GM10266 (cell line): ENCODE data around the gene CLUH.

Source experiments
- DNase-seq: peaks from one replicate; pipeline ENCODE4 v3.0.0; 2012; ENCODE audit errors: extremely low spot score
- TF ChIP-seq, protein P1 (sequence below): IDR thresholded peaks from 2 replicates; pipeline ENCODE4 v1.5.1; 2012; ENCODE audit warnings: mild to moderate bottlenecking, low read depth; ENCODE audit not compliant: control insufficient read depth, insufficient read depth; ENCODE audit errors: missing control alignments

The CLUH gene, protein sequence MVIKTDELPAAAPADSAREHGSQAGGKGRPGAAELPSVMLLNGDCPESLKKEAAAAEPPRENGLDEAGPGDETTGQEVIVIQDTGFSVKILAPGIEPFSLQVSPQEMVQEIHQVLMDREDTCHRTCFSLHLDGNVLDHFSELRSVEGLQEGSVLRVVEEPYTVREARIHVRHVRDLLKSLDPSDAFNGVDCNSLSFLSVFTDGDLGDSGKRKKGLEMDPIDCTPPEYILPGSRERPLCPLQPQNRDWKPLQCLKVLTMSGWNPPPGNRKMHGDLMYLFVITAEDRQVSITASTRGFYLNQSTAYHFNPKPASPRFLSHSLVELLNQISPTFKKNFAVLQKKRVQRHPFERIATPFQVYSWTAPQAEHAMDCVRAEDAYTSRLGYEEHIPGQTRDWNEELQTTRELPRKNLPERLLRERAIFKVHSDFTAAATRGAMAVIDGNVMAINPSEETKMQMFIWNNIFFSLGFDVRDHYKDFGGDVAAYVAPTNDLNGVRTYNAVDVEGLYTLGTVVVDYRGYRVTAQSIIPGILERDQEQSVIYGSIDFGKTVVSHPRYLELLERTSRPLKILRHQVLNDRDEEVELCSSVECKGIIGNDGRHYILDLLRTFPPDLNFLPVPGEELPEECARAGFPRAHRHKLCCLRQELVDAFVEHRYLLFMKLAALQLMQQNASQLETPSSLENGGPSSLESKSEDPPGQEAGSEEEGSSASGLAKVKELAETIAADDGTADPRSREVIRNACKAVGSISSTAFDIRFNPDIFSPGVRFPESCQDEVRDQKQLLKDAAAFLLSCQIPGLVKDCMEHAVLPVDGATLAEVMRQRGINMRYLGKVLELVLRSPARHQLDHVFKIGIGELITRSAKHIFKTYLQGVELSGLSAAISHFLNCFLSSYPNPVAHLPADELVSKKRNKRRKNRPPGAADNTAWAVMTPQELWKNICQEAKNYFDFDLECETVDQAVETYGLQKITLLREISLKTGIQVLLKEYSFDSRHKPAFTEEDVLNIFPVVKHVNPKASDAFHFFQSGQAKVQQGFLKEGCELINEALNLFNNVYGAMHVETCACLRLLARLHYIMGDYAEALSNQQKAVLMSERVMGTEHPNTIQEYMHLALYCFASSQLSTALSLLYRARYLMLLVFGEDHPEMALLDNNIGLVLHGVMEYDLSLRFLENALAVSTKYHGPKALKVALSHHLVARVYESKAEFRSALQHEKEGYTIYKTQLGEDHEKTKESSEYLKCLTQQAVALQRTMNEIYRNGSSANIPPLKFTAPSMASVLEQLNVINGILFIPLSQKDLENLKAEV (N-terminal part only)

DNA sequence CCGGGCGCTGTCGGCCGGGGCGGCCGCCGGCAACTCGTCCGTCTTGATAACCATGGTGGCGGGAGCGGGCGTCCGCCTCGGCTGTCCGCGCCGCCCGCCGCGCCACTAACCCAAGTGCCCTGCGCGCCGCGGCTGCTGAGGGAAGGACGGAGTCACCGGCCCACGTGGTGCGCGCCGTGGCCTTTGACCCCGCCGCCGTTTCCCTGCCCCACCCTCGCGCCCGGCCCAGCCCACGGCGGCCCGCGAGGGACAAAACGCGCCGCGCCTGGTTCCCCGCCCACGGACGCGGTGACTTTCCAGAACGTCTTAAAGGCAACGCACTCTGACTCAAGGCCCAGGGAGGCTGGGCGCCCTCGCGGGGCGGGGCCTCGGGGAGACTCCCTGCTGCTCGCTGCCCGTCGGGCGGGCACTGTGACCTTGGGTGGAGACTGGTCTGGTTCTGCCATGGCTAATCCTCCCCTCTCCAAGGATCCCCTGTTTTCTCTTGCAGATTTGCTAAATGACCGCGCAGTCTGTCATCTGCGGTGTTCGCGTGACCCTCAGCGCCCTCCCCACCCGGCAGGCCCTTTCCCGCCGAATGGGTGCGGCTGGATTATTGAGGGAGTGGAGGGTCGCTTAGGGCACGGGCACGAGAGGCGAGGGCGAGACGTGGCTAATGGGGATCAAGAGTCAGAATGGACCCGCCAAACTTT lies at the start of gene CLUH:
Gene CLUH (minus strand): TSS at position 157 of the 692 bp plus-strand sequence. CDS start 103 bp downstream, at position 54.
- TF ChIP-seq, protein P1, sequence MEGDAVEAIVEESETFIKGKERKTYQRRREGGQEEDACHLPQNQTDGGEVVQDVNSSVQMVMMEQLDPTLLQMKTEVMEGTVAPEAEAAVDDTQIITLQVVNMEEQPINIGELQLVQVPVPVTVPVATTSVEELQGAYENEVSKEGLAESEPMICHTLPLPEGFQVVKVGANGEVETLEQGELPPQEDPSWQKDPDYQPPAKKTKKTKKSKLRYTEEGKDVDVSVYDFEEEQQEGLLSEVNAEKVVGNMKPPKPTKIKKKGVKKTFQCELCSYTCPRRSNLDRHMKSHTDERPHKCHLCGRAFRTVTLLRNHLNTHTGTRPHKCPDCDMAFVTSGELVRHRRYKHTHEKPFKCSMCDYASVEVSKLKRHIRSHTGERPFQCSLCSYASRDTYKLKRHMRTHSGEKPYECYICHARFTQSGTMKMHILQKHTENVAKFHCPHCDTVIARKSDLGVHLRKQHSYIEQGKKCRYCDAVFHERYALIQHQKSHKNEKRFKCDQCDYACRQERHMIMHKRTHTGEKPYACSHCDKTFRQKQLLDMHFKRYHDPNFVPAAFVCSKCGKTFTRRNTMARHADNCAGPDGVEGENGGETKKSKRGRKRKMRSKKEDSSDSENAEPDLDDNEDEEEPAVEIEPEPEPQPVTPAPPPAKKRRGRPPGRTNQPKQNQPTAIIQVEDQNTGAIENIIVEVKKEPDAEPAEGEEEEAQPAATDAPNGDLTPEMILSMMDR = no peak
- DNase-seq = peak; percentile 99

DNA sequence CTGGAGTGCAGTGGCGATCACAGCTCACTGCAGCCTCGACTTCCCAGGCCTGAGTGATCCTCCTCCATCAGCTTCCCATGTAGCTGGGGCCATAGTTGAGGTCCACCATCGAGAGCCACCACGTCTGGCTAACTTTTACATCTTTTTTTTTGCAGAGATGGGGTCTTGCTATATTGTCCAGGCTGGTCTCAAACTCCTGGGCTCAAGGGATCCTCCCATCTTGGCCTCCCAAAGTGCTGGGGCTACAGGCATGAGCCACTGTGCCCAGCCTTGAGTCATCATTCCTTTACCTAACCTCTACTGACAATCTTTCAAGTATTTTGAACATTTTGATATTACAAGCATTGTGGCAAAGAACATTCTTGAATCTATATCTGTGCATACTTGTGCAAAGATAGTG lies 47.3 kb upstream of the CLUH start:
- no peak for DNase-seq
- TF ChIP-seq, protein P1 = no peak

DNA sequence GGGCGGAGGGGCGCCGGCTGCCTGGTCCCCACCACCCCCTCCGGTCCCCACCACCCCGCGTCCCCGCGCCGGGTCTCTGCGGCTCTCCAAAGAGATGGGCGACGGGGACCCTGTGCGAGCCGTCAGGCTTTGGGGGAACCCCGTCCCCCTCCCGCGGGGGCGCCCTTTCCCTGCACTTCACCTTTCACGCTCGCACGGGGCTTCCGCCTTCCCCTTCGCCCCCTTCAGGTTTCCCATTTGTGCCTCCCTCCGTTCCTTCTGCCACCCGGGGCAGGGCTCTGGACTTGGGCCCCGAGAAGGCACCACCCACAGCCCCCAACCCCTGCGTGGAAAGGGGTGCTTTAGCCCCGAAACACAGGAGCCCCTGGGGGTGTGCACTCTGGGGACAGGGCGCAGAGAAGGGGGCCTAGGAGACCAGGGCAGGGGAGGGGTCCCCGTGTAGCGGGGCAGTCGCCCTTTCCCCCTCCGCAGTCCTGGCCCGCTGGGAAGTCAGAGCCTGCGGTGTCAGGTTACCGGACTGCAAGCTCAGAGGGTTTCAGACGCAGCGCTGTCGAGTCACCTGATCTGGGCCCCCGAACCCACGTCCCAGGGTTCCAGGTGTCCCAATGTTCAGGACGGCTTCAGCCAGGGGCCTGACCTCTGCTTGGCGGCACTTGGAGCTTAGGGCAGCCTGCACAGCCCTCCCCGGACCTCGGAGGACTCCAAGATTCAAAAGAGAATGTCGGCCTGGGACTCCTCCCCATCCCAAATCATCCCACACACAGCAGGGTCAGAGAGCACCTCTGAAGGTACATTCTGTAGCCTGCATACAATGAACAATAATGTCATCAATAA lies 44.5 kb upstream of the CLUH start:
- TF ChIP-seq, protein P1 = no peak
- no peak for DNase-seq

DNA sequence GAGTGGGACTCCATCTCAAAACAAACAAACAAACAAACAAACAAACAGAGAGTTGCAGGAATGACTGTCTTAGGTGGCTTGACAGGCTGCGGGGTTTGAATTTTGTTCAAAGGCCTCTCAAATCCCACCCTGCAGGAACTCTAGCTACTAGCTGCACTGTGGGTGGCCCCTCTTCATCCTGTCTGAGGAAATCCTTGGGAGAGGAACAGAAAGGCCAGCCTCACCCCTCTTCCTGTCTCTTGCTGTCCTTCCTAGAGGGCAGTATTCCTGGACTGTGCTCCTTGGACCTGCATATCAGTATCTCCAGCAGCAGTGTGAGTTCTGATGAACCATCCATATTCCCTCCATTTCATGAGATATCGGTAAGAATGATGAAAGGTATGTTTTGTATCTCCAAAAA lies 39.9 kb upstream of the CLUH start:
- no peak for DNase-seq
- TF ChIP-seq, protein P1 = no peak

DNA sequence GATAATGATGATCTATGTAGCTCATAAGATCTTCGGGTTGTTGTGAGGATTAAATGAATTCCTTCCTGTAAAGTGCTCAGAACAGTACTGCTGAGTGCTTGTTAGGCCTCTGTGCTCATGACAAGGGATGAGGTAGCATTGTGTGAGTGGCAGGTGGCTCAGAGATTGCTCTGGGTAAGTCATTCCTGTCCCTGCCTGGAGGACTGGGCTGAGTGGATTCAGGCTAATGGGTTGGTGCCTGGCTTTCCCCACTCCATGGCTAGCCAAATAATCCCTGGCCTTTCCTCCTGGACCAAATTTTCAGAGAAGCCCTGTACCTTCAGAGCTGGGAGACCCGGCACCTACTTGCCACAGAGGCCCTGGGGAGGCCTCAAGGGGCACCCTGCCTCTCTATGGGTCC lies 39.2 kb upstream of the CLUH start:
- TF ChIP-seq, protein P1 = no peak
- no peak for DNase-seq

DNA sequence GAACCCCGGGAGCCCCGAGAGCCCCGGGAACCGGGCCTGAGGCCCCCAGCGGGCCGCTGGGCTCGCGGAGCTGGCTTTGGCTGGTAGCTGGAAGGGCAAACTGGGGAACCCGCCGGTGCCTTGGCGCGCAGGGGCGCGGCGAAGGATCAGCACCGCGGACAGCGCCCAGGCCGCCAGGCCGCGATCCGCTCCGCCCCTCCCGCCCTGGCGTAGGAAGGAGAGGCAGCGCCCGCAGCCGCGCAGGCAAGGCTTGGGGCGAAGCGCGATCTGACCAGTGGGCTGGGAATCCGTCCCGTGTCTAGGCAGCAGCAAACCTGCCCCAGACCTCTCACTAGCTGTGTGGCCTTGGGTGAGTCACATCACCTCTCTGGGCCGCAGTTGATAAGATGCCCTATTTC lies 38.2 kb upstream of the CLUH start:
- TF ChIP-seq, protein P1 = no peak

More for the DNA sequence above, 38.2 kb upstream of the CLUH start:
- peak; percentile 96 for DNase-seq
